Endodermal cell (in vitro differentiated cells): Measurements from ENCODE around the gene LPIN2. TPM values are rescaled to one million over a fixed set of nuclear protein-coding genes. Genes with fewer than 3 reads are reported as not detected.
A peak's percentile ranks its signal among the peaks of the same experiment; 100 is the strongest.

Experiments
- DNase-seq: peaks from one replicate; pipeline ENCODE4 v3.0.0-alpha.2; 2017
- H3K27ac ChIP-seq: 2 replicates; pipeline ENCODE4 v1.5.1; 2013; ENCODE audit warnings: mild to moderate bottlenecking, low read depth, low read length, moderate library complexity
- H3K27me3 ChIP-seq: 2 replicates; pipeline ENCODE4 v1.6.1; 2013; ENCODE audit warnings: mild to moderate bottlenecking, low read length, moderate library complexity; ENCODE audit not compliant: insufficient read depth, control insufficient read depth, poor library complexity, severe bottlenecking
- H3K36me3 ChIP-seq: 2 replicates; pipeline ENCODE4 v1.7.0; 2013; ENCODE audit warnings: mild to moderate bottlenecking, low read length, moderate library complexity; ENCODE audit not compliant: control insufficient read depth, insufficient read depth
- H3K4me1 ChIP-seq: one replicate; pipeline ENCODE4 v1.7.0; 2013; ENCODE audit warnings: low read length; ENCODE audit not compliant: control insufficient read depth, insufficient read depth
- H3K4me3 ChIP-seq: 2 replicates; pipeline ENCODE4 v1.5.1; 2013; ENCODE audit warnings: mild to moderate bottlenecking, low read length, moderate library complexity
- H3K9ac ChIP-seq: 2 replicates; pipeline ENCODE4 v1.6.1; 2013; ENCODE audit warnings: mild to moderate bottlenecking, low read length, moderate library complexity; ENCODE audit not compliant: poor library complexity, severe bottlenecking; ENCODE audit errors: extremely low read depth
- H3K9me3 ChIP-seq: 2 replicates; pipeline ENCODE4 v1.6.1; 2013; ENCODE audit warnings: mild to moderate bottlenecking, low read length, moderate library complexity; ENCODE audit not compliant: control insufficient read depth
- H3K27ac Mint-ChIP-seq: 2 replicates; pipeline ENCODE4 v1.8.0; 2020; ENCODE audit warnings: mixed read lengths
- H3K27me3 Mint-ChIP-seq: 2 replicates; pipeline ENCODE4 v1.8.0; 2021; ENCODE audit warnings: mild to moderate bottlenecking, mixed read lengths; ENCODE audit not compliant: insufficient read depth
- H3K36me3 Mint-ChIP-seq: 2 replicates; pipeline ENCODE4 v1.8.0; 2020; ENCODE audit warnings: low read depth, mixed read lengths
- H3K4me1 Mint-ChIP-seq: 2 replicates; pipeline ENCODE4 v1.8.0; 2020; ENCODE audit warnings: mixed read lengths
- H3K4me3 Mint-ChIP-seq: 2 replicates; pipeline ENCODE4 v1.8.0; 2020; ENCODE audit warnings: mild to moderate bottlenecking, moderate library complexity, mixed read lengths
- H3K9me3 Mint-ChIP-seq: 2 replicates; pipeline ENCODE4 v1.8.0; 2020; ENCODE audit warnings: mild to moderate bottlenecking, mixed read lengths
- WGBS, 2 experiments: methylation state at CpG; one replicate each; pipeline versions ENCODE4 v1.1.5 to v1.1.7; 2013; ENCODE audit warnings: missing lambda C conversion rate in 2 of 2, mixed read lengths in 1 of 2; ENCODE audit not compliant: insufficient coverage in 1 of 2, insufficient read length in 1 of 2; 5-methylcytosine and 5-hydroxymethylcytosine counted together
- total RNA-seq, 2 donors: library from RNA; stranded (reverse); fragmentation: NEBNext Ultra II Directional in 1 of 2; extraction: Animal tissue kit (Norgen Biotek cat#: 25700) in 1 of 2; gene quantifications; 2 replicates in 1 of 2; 3 replicates in 1 of 2; pipeline ENCODE4 v1.2.1, GENCODE V29; 2021
- TF ChIP-seq, protein P1 (sequence below): fragments of 200-600 bp; sonication (generic); conservative IDR thresholded peaks from 2 replicates; pipeline ENCODE4 v1.5.0; 2021; ENCODE audit warnings: antibody characterized with exemption, mild to moderate bottlenecking

The LPIN2 gene
- total RNA-seq, 2 donors from 2014 or later: 22.9 to 31.8 TPM

- no peak overlapping the region for H3K27ac ChIP-seq
- no peak for DNase-seq
- TF ChIP-seq, protein P1, sequence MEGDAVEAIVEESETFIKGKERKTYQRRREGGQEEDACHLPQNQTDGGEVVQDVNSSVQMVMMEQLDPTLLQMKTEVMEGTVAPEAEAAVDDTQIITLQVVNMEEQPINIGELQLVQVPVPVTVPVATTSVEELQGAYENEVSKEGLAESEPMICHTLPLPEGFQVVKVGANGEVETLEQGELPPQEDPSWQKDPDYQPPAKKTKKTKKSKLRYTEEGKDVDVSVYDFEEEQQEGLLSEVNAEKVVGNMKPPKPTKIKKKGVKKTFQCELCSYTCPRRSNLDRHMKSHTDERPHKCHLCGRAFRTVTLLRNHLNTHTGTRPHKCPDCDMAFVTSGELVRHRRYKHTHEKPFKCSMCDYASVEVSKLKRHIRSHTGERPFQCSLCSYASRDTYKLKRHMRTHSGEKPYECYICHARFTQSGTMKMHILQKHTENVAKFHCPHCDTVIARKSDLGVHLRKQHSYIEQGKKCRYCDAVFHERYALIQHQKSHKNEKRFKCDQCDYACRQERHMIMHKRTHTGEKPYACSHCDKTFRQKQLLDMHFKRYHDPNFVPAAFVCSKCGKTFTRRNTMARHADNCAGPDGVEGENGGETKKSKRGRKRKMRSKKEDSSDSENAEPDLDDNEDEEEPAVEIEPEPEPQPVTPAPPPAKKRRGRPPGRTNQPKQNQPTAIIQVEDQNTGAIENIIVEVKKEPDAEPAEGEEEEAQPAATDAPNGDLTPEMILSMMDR: no peak
- no peak overlapping the region for H3K9ac ChIP-seq
- H3K4me1 ChIP-seq: no peaks in the 10 kb centered on the region
- H3K4me3 ChIP-seq: no peak overlapping the region
- 92% methylated on average over 4 to 5 of the region's 5 CpGs for WGBS, 2 experiments
- Mint-ChIP-seq H3K4me1 (peaks cover 5% of the 10 kb centered on the region), H3K27me3 (no peaks in the 10 kb centered on the region), H3K36me3 (no peaks in the 10 kb centered on the region), H3K9me3 (peaks cover 4% of the 10 kb centered on the region), H3K27ac (no peak overlapping the region), H3K4me3 (no peak overlapping the region)
- H3K27me3 ChIP-seq: no peaks in the 10 kb centered on the region
- no peaks in the 10 kb centered on the region for H3K9me3 ChIP-seq
- H3K36me3 ChIP-seq: no peaks in the 10 kb centered on the region
Measured at GRCh38 chr18:3036108-3036507, 23.2 kb upstream of the LPIN2 start.

GRCh38 chr18:3035635-3036034 lies 22.7 kb upstream of the LPIN2 start:
- H3K4me1 ChIP-seq: no peaks in the 10 kb centered on the region
- no peak overlapping the region for H3K4me3 Mint-ChIP-seq
- 97 to 98% methylated on average over 4 to 5 of the region's 5 CpGs for WGBS, 2 experiments
- peaks cover 5% of the 10 kb centered on the region for H3K4me1 Mint-ChIP-seq
- H3K9ac ChIP-seq: no peak overlapping the region
- H3K27ac ChIP-seq: no peak overlapping the region
- DNase-seq: peak; percentile 13
- H3K4me3 ChIP-seq: no peak overlapping the region
- H3K36me3 Mint-ChIP-seq: no peaks in the 10 kb centered on the region
- no peak overlapping the region for H3K27ac Mint-ChIP-seq
- H3K27me3 ChIP-seq: no peaks in the 10 kb centered on the region
- no peaks in the 10 kb centered on the region for H3K27me3 Mint-ChIP-seq
- H3K9me3 Mint-ChIP-seq: peaks cover 4% of the 10 kb centered on the region
- no peaks in the 10 kb centered on the region for H3K9me3 ChIP-seq
- H3K36me3 ChIP-seq: no peaks in the 10 kb centered on the region
- TF ChIP-seq, protein P1: no peak

- no peak overlapping the region for H3K4me3 ChIP-seq
- DNase-seq: no peak
- H3K9ac ChIP-seq: no peak overlapping the region
- H3K36me3 Mint-ChIP-seq: no peaks in the 10 kb centered on the region
- no peak overlapping the region for H3K27ac Mint-ChIP-seq
- H3K27ac ChIP-seq: no peak overlapping the region
- H3K4me3 Mint-ChIP-seq: no peak overlapping the region
- H3K4me1 Mint-ChIP-seq: peaks cover 13% of the 10 kb centered on the region
- H3K27me3 ChIP-seq: no peaks in the 10 kb centered on the region
- 79 to 89% methylated on average over 2 to 3 of the region's 3 CpGs for WGBS, 2 experiments
- H3K4me1 ChIP-seq: peaks cover 5% of the 10 kb centered on the region
- H3K9me3 Mint-ChIP-seq: peaks cover 4% of the 10 kb centered on the region
- H3K36me3 ChIP-seq: no peaks in the 10 kb centered on the region
- TF ChIP-seq, protein P1: no peak
- H3K9me3 ChIP-seq: no peaks in the 10 kb centered on the region
- H3K27me3 Mint-ChIP-seq: no peaks in the 10 kb centered on the region
Measured at GRCh38 chr18:3032721-3033120, 19.8 kb upstream of the LPIN2 start.
